GM18517 (cell line): ENCODE measurements around the gene PPFIBP1.
A peak's percentile ranks its signal among the peaks of the same experiment; 100 is the strongest.
"Not testable (repeated sequence)": the region's sequence is repeated elsewhere in the genome, so short reads cannot be mapped to it uniquely, and the experiment has no call there.

ENCODE experiments used
- ATAC-seq: cut with Tn5 transposase; IDR thresholded peaks from one replicate; pipeline ENCODE4 v1.9.1; 2021; ENCODE audit warnings: mild to moderate bottlenecking, moderate library complexity; ENCODE audit not compliant: unreplicated experiment

Gene PPFIBP1

GRCh38 chr12:27696864-27697564 is 173.0 kb downstream of the PPFIBP1 start:
- ATAC-seq, result no peak

DNA sequence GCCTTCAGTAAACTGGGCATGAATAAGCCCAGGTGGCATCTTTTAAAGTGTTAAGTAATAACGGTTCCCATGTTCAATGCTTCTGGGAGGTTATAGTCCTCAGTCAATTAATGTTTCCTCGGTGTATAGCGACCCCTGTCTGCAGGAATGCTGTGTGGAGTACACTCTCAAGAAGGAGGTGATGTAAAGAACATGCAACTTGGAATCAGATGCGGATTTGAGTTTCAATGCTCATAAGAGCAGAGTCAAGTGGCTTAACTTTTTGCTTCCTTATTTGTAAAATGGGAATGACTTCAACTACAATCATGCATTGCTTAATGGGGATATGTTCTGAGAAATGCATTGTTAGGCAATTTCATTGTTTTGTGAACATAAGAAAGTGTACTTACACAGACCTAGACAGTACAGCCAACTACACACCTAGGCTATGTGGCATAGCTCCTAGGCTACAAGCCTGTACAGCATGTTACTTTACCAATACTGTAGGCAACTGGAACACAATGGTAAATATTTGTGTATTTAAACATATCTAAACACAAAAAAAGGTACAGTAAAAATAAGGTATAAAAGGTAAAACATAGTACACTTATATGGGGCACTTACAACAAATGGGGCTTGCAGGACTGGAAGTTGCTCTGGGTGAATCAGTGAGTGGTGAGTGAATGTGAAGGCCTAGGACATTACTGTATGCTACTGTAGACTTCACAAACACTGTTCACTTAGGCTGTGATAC is 179.9 kb downstream of the PPFIBP1 start:
- ATAC-seq, result peak; percentile 96

GRCh38 chr12:27705263-27705662 is 181.3 kb downstream of the PPFIBP1 start:
- ATAC-seq, result no peak

GRCh38 chr12:27707216-27707615 is 183.2 kb downstream of the PPFIBP1 start:
- no peak for ATAC-seq

DNA sequence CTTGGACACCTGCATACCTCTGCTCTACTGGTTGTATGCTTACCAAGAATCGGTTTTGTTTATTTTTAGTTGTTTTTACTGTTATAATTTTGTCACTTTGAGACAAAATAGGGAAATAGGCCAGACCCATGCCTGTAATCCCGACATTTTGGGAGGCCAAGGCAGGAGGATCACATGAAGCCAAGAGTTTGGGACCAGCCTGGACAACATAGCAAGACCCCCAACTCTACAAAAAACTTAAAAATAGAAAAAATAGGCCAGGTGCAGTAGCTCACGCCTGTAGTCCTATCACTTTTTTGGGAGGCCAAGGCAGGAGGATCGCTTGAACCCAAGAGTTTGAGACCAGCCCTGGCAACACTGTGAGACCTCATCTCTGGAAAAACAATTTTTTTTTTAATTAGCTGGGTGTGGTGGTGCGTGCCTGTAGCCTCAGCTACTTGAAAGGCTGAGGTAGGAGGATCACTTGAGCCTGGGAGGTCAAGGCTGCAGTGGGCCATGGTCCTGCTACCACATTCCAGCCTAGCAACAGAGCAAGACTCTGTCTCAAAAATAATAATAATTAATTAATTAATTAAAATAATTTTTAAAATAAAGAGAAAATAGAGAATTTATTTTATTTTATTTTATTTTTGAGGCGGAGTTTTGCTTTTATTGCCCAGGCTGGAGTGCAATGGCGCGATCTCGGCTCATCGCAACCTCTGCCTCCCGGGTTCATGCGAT is 185.4 kb downstream of the PPFIBP1 start:
- ATAC-seq, result no peak

GRCh38 chr12:27709932-27710591 is 186.1 kb downstream of the PPFIBP1 start:
- peak; percentile 61 for ATAC-seq

DNA sequence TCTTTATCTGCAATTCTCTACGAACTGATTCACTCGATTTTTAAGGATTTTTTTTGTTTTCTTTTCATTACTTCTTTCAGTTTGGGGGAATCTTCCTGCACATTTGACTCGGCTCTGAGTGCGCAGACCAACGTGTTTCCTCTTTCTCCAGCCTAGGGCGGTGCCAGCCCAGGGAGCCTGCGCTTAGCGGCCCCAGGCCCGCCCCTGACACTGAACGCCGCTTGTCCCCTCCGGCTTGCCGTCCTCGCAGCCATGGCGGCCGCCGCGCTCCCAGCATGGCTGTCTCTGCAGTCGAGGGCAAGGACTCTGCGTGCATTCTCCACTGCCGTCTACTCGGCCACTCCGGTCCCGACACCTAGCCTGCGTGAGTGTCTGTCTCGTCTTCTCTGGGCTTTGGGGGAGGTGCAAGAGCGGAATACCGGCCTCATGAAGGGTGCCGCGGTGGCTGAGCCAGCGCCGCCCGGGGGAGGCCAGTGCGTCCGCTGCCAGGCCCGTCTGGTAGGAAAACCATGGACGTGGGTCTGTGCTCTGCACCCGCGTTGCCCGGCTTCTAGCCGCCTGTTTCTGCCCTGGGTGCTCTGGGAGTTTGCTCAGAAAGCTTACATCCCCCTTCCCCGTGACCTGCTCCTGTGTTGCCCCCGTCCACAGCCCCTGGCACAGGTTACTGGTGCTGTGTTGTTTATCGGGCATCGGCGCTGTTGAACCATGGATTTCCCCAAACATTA is 186.7 kb downstream of the PPFIBP1 start, which contains the start of gene MRPS35:
TSS of gene MRPS35 (plus strand) at position 241 of the 725 bp plus-strand sequence. CDS start at position 253, 12 bp downstream.
- peak; percentile 90 for ATAC-seq

GRCh38 chr12:27711317-27711682 is 187.3 kb downstream of the PPFIBP1 start:
- peak; percentile 25 for ATAC-seq

- no peak for ATAC-seq
Measured at GRCh38 chr12:27711967-27712366, 188.0 kb downstream of the PPFIBP1 start.

- ATAC-seq, result no peak
Measured at GRCh38 chr12:27723212-27723611, 199.2 kb downstream of the PPFIBP1 start.

DNA sequence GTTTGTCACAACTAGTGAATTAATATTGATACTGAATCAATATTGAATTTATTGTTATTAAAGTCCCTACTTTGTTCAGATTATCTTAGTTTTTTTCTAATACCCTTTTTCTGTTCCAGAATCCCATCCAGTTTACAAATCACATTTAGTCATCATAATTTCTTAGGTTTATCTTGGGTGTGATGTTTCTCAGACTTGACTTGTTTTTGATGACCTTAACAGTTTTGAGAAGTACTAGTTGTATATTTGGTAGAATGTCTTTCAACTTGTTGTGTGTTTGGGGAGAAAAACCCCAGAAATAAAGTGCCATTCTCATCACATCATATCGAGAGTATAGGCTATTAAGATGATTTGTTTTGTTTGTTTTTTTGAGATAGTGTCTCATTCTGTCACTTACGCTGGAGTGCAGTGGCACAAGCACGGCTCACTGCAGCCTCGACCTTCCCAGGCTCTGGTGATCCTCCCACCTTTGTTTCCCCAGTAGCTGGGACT is 206.1 kb downstream of the PPFIBP1 start:
- no peak for ATAC-seq

DNA sequence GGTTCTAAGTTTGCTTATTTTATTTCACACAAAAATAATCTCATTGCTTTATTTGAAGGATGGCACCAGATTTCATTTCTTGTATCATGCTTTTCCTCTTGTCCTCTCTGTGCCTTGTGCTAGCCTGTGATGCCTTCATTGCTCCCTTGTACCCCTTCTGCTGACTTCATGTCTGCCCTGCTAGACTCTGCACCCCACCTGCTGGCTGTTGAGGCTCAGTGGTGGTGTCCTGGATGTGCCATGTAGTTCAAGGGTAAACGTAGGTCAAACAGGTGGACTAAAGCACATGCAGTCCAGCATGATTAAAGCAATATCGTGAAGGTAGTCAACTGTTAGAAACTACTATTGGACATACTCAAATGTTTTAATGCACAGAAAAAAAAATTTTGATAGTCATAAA is 208.3 kb downstream of the PPFIBP1 start:
- ATAC-seq, result peak; percentile 62

- peak; percentile 62 for ATAC-seq
Measured at GRCh38 chr12:27733052-27733656, 209.1 kb downstream of the PPFIBP1 start.

- ATAC-seq, result no peak
Measured at GRCh38 chr12:27733791-27734190, 209.8 kb downstream of the PPFIBP1 start.

- not testable (repeated sequence) for ATAC-seq
Measured at GRCh38 chr12:27734321-27734720, 210.3 kb downstream of the PPFIBP1 start.

- no peak for ATAC-seq
Measured at GRCh38 chr12:27743601-27744000, 219.6 kb downstream of the PPFIBP1 start.
